Forelimb muscle (tissue), 1 donor: ENCODE data around the gene FOLR1. TPM values are rescaled to one million over a fixed set of nuclear protein-coding genes. Genes with fewer than 3 reads are reported as not detected.

Experiments
- polyA plus RNA-seq: library from polyadenylated mRNA; unstranded; fragments of 120-200 nt; gene quantifications from one replicate; pipeline ENCODE4 v1.2.1, GENCODE V29; 2013; ENCODE audit not compliant: insufficient read length

Gene FOLR1
- polyA plus RNA-seq, 1 donor = 4.1 TPM

Other genes starting within 250 kb of the FOLR1 start
- gene IL18BP, start 193.2 kb upstream of the FOLR1 start, polyA plus RNA-seq = 8.2 TPM
- 165 TPM for gene NUMA1, start 111.6 kb upstream of the FOLR1 start, polyA plus RNA-seq
- 6.5 TPM for gene LRRC51, start 111.3 kb upstream of the FOLR1 start, polyA plus RNA-seq
- 78.6 TPM for gene LAMTOR1, start 88.8 kb upstream of the FOLR1 start, polyA plus RNA-seq
- not detected for gene TOMT, start 86.2 kb upstream of the FOLR1 start, polyA plus RNA-seq
- gene ANAPC15, start 79.4 kb upstream of the FOLR1 start, polyA plus RNA-seq = 30.8 TPM
- 0.65 TPM for gene FOLR3, start 56.4 kb upstream of the FOLR1 start, polyA plus RNA-seq
- 19.8 TPM for gene FOLR2, start 24.7 kb downstream of the FOLR1 start, polyA plus RNA-seq
- 151 TPM for gene INPPL1, start 32.6 kb downstream of the FOLR1 start, polyA plus RNA-seq
- gene PHOX2A, start 52.0 kb downstream of the FOLR1 start, polyA plus RNA-seq = not detected
- 15.9 TPM for gene CLPB, start 242.4 kb downstream of the FOLR1 start, polyA plus RNA-seq